Uterine smooth muscle cell (primary cell): ENCODE data around the gene URAD. TPM values are rescaled to one million over a fixed set of nuclear protein-coding genes. Genes with fewer than 3 reads are reported as not detected.

Experiments used
- total RNA-seq: library from RNA; depleted of rRNA; stranded (reverse); fragments of >200 nt; gene quantifications from 2 replicates; pipeline ENCODE4 v1.2.3, GENCODE V29; 2014

URAD gene, protein sequence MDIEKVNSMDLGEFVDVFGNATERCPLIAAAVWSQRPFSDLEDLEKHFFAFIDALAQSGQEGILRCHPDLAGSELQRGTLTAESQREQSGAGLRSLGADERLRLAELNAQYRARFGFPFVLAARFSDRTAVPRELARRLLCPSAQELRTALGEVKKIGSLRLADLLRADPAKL
- not detected in 2 replicates for total RNA-seq

DNA sequence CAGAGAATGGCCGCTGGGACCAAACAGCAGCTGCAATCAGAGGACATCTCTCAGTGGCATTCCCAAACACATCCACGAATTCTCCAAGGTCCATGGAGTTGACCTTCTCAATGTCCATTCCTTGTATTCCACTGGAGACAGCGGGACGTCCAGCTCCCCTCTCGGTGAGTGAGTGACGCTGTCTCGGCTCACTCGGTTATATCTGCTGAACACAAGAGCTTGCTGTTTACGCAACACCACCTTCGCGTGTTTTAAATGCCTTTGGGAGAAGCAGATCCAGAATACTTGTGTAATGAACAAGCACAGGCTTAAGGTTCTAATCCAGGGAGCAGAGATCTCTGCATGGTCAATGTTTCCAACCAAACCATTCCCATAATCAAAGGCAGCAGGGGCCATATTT lies at the start of gene URAD:
Gene URAD (minus strand): TSS at position 174 of the 400 bp plus-strand sequence. CDS start 56 bp downstream, at position 118.

DNA sequence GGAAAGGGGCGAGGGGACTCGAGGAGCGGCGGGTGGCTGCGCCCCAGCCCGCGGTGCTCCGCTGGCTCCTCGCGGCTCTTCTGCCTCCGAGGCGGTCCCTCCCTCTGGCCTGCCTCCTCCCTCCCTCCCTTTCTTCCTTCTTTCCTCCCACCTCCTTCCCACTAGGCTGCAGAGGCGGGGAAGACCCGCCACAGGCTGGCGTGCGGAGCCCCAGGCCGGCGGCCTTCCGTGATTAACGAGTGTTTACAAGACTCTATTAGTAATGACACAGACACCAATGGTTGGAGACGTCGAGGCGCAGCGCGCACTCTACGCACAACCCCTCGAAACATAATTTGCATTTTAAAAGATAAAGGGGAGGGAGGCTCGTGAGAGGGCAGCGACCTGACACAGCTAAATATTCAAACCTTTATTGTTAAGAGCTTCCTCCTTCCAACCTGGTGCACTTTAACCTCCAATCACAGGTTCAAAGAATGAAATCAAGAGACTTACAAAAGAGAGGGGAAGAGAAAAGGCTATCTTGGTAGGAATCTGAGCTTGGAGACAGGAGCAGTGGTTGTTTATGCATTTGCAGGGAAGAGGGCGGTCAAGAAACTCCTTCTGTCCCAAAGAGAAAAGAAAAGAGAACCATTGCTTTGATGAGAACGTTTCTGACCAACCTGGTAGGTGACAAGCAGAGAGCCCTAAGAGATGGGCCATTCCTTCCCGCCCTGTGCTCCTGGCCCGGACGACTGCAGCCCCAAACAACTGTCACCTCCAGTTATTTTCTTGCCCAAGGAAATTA lies 19.2 kb downstream of the URAD start, which contains the start of gene CDX2:
Gene CDX2 (minus strand): TSS at position 234 of the 784 bp plus-strand sequence. CDS start 309 bp downstream, outside the sequence.

Other genes starting within 250 kb of the URAD start
- not detected in 2 replicates for gene GSX1, start 196.2 kb downstream of the URAD start, total RNA-seq
- gene PDX1, start 68.7 kb downstream of the URAD start, total RNA-seq: not detected in 2 replicates
- not detected in 2 replicates for gene CDX2, start 19.4 kb downstream of the URAD start, total RNA-seq
- not detected in 2 replicates for gene FLT3, start 111.9 kb upstream of the URAD start, total RNA-seq
- 18.0 and 20.0 TPM in 2 replicates for gene PAN3, start 149.9 kb upstream of the URAD start, total RNA-seq